Measurements from ENCODE around the gene FAM78B.
A peak's percentile ranks its signal among the peaks of the same experiment; 100 is the strongest.

The FAM78B gene

GRCh38 chr1:166166698-166167571 is at the start of gene FAM78B:
Gene FAM78B, minus strand, starts transcription at chr1:166167001. Its CDS starts 753 bp downstream, at chr1:166166248.
- no peaks in the 10 kb centered on the region for H3K9me3 ChIP-seq (ENCODE audit: low read length)
- H3K27me3 ChIP-seq (ENCODE audit: insufficient read depth, low read length): peaks cover 48% of the 10 kb centered on the region
- peak within 1 kb of the TSS; percentile 63 for H3K4me3 ChIP-seq (ENCODE audit: low read length)
- peaks cover 3% of the 10 kb centered on the region for H3K4me1 ChIP-seq (ENCODE audit: insufficient read depth, low read length)
- H2AFZ ChIP-seq (ENCODE audit: low read depth, low read length): peak within 1 kb of the TSS; percentile 59
- H3K36me3 ChIP-seq (ENCODE audit: insufficient read depth, low read length): no peaks in the 10 kb centered on the region

GRCh38 chr1:166202546-166202945 is 35.7 kb upstream of the FAM78B start:
- H3K4me1 ChIP-seq (ENCODE audit: insufficient read depth, low read length): peaks cover 6% of the 10 kb centered on the region
- H3K36me3 ChIP-seq (ENCODE audit: insufficient read depth, low read length): no peaks in the 10 kb centered on the region
- no peak overlapping the region for H2AFZ ChIP-seq (ENCODE audit: low read depth, low read length)
- no peaks in the 10 kb centered on the region for H3K9me3 ChIP-seq (ENCODE audit: low read length)
- no peak overlapping the region for H3K4me3 ChIP-seq (ENCODE audit: low read length)
- no peaks in the 10 kb centered on the region for H3K27me3 ChIP-seq (ENCODE audit: insufficient read depth, low read length)

- Histone ChIP-seq H2AFZ (ENCODE audit: low read depth, low read length) (no peak overlapping the region), H3K9me3 (ENCODE audit: low read length) (no peaks in the 10 kb centered on the region), H3K36me3 (ENCODE audit: insufficient read depth, low read length) (no peaks in the 10 kb centered on the region), H3K4me1 (ENCODE audit: insufficient read depth, low read length) (peaks cover 6% of the 10 kb centered on the region), H3K27me3 (ENCODE audit: insufficient read depth, low read length) (no peaks in the 10 kb centered on the region), H3K4me3 (ENCODE audit: low read length) (no peak overlapping the region)
Observed at GRCh38 chr1:166200743-166201142, 33.9 kb upstream of the FAM78B start.

- Histone ChIP-seq H3K27me3 (ENCODE audit: insufficient read depth, low read length) (no peaks in the 10 kb centered on the region), H3K4me3 (ENCODE audit: low read length) (no peak overlapping the region), H3K36me3 (ENCODE audit: insufficient read depth, low read length) (no peaks in the 10 kb centered on the region), H2AFZ (ENCODE audit: low read depth, low read length) (no peak overlapping the region), H3K9me3 (ENCODE audit: low read length) (no peaks in the 10 kb centered on the region), H3K4me1 (ENCODE audit: insufficient read depth, low read length) (no peaks in the 10 kb centered on the region)
Observed at GRCh38 chr1:166197597-166197996, 30.8 kb upstream of the FAM78B start.

DNA sequence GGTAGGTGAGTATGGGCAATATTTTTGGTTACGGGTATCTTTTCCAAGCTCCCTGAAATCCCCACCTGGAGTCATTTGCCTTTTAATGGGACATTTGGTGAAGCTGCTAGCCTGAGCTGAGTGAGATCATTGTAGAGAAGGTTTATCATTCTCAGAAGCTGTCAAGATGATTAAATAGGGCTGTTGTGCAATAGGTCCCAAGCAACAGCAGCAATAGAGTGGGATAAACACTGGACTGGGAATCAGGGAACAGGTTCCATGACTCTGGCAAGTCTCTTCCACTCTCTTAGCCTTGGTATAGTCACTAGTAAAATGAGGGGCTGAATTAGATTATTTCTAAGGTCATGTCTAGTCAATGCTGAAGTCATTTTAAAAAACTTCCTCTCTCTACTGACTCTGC is 30.3 kb upstream of the FAM78B start:
- Histone ChIP-seq H3K4me3 (ENCODE audit: low read length) (no peak overlapping the region), H3K4me1 (ENCODE audit: insufficient read depth, low read length) (no peaks in the 10 kb centered on the region), H3K36me3 (ENCODE audit: insufficient read depth, low read length) (no peaks in the 10 kb centered on the region), H3K9me3 (ENCODE audit: low read length) (no peaks in the 10 kb centered on the region), H2AFZ (ENCODE audit: low read depth, low read length) (no peak overlapping the region), H3K27me3 (ENCODE audit: insufficient read depth, low read length) (no peaks in the 10 kb centered on the region)

GRCh38 chr1:166193057-166193698 is 26.4 kb upstream of the FAM78B start:
- Histone ChIP-seq H3K36me3 (ENCODE audit: insufficient read depth, low read length) (no peaks in the 10 kb centered on the region), H3K4me1 (ENCODE audit: insufficient read depth, low read length) (no peaks in the 10 kb centered on the region), H2AFZ (ENCODE audit: low read depth, low read length) (no peak overlapping the region), H3K9me3 (ENCODE audit: low read length) (no peaks in the 10 kb centered on the region), H3K4me3 (ENCODE audit: low read length) (no peak overlapping the region), H3K27me3 (ENCODE audit: insufficient read depth, low read length) (no peaks in the 10 kb centered on the region)

DNA sequence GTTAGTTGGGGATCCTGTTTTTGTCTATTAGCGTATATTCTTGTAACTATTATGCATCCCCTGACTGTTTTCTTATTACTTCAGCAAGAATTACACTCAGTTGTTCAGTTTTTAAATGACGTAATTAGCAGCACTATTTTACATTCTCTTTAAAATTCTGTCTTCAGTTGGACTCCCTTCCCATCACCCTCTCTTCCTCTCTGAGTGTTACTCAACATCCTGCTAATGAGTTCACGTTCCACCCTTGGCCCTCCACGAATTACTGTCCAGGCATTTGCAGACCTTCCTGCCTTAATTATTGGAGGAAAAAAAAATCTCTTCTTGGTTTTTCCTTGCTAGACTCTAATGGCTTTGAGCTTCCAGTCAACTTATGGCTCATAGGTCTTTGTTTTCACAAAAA is 23.6 kb upstream of the FAM78B start:
- Histone ChIP-seq H3K27me3 (ENCODE audit: insufficient read depth, low read length) (no peaks in the 10 kb centered on the region), H3K36me3 (ENCODE audit: insufficient read depth, low read length) (no peaks in the 10 kb centered on the region), H3K4me1 (ENCODE audit: insufficient read depth, low read length) (no peaks in the 10 kb centered on the region), H3K4me3 (ENCODE audit: low read length) (no peak overlapping the region), H2AFZ (ENCODE audit: low read depth, low read length) (no peak overlapping the region), H3K9me3 (ENCODE audit: low read length) (no peaks in the 10 kb centered on the region)

DNA sequence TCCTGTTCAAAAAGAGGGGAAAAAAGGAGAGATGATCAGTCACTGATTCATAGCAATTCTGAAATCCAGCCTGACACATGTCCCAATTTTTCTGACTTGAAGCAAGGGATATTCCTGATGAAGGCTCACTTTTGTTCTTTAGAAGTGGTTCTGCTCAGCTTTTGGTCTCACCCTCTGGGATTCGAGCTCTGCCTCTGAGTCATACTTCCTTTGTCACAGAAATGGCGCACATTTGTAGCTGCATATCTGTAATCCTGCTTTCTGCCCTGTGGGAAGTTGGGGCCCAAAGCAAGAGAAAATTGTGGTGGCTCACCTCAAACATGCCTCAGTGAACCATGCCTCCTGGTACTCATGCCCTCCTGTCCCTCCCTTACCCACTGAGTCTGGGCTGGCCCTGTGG is 22.3 kb upstream of the FAM78B start:
- Histone ChIP-seq H3K36me3 (ENCODE audit: insufficient read depth, low read length) (no peaks in the 10 kb centered on the region), H3K4me3 (ENCODE audit: low read length) (no peak overlapping the region), H3K4me1 (ENCODE audit: insufficient read depth, low read length) (no peaks in the 10 kb centered on the region), H3K27me3 (ENCODE audit: insufficient read depth, low read length) (no peaks in the 10 kb centered on the region), H2AFZ (ENCODE audit: low read depth, low read length) (no peak overlapping the region), H3K9me3 (ENCODE audit: low read length) (no peaks in the 10 kb centered on the region)

- no peaks in the 10 kb centered on the region for H3K36me3 ChIP-seq (ENCODE audit: insufficient read depth, low read length)
- no peaks in the 10 kb centered on the region for H3K9me3 ChIP-seq (ENCODE audit: low read length)
- no peaks in the 10 kb centered on the region for H3K4me1 ChIP-seq (ENCODE audit: insufficient read depth, low read length)
- no peaks in the 10 kb centered on the region for H3K27me3 ChIP-seq (ENCODE audit: insufficient read depth, low read length)
- H3K4me3 ChIP-seq (ENCODE audit: low read length): no peak overlapping the region
- no peak overlapping the region for H2AFZ ChIP-seq (ENCODE audit: low read depth, low read length)
Observed at GRCh38 chr1:166185526-166185925, 18.7 kb upstream of the FAM78B start.

DNA sequence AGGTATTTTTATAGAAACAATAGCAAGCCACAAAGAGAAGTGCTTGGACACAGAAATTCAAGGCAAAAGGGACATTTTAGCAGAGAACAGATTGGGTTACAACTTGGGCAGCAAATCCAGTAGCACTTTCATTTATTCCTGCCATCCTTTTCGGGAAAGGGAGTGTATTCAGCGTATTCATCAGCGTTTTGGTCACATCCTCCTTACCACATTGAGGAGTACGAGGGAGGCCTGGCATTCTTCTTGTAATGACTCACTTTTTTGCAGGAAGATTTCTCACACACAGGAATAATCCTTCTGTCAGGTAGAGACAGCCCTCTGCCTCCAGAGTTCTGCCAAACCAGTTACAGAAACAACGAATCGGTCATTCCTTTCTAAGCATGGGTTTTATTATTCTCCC is 18.1 kb upstream of the FAM78B start:
- Histone ChIP-seq H3K4me3 (ENCODE audit: low read length) (no peak overlapping the region), H3K36me3 (ENCODE audit: insufficient read depth, low read length) (no peaks in the 10 kb centered on the region), H2AFZ (ENCODE audit: low read depth, low read length) (no peak overlapping the region), H3K4me1 (ENCODE audit: insufficient read depth, low read length) (no peaks in the 10 kb centered on the region), H3K27me3 (ENCODE audit: insufficient read depth, low read length) (no peaks in the 10 kb centered on the region), H3K9me3 (ENCODE audit: low read length) (no peaks in the 10 kb centered on the region)

DNA sequence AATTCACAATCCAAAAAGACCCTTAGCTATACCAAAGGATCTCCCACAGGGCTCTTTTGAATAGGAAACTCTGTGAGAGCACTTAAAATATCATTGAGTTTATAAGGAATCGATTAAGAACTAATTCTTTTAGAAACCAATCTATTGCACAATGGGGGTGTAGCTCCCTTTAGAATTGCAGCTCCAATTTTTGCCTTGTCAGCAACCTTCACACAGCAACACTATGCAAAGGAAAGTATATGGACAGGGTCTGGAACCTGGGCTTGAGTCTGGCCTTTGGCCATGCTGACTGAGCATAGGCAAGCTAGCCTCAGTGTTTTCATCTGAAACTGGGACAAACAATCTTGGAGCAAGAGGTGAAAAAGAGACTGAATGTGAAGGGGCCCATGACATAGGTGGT is 17.2 kb upstream of the FAM78B start:
- Histone ChIP-seq H3K36me3 (ENCODE audit: insufficient read depth, low read length) (no peaks in the 10 kb centered on the region), H3K4me3 (ENCODE audit: low read length) (no peak overlapping the region), H3K9me3 (ENCODE audit: low read length) (no peaks in the 10 kb centered on the region), H3K4me1 (ENCODE audit: insufficient read depth, low read length) (no peaks in the 10 kb centered on the region), H3K27me3 (ENCODE audit: insufficient read depth, low read length) (no peaks in the 10 kb centered on the region), H2AFZ (ENCODE audit: low read depth, low read length) (no peak overlapping the region)

DNA sequence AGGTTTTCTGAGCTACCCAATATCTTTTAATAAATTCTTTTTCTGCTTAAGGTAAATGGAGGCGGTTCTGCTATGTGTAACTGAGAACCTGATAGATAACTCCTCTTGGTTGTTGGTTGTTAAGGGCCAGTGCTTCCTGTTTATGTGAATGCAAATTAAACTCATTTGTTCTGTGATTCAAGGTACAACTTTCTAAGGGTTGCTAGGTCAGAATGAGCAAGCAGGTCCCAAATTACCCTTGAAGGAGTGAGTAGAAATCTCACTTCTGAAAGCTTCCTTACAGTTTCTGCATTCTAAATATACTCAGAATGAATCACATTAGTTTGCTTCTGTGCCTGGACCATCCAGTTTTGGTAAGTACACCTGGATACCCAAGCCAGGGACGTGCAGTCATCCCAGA is 15.5 kb upstream of the FAM78B start:
- H3K36me3 ChIP-seq (ENCODE audit: insufficient read depth, low read length): no peaks in the 10 kb centered on the region
- H3K27me3 ChIP-seq (ENCODE audit: insufficient read depth, low read length): no peaks in the 10 kb centered on the region
- no peaks in the 10 kb centered on the region for H3K4me1 ChIP-seq (ENCODE audit: insufficient read depth, low read length)
- H3K4me3 ChIP-seq (ENCODE audit: low read length): no peak overlapping the region
- no peak overlapping the region for H2AFZ ChIP-seq (ENCODE audit: low read depth, low read length)
- H3K9me3 ChIP-seq (ENCODE audit: low read length): no peaks in the 10 kb centered on the region

DNA sequence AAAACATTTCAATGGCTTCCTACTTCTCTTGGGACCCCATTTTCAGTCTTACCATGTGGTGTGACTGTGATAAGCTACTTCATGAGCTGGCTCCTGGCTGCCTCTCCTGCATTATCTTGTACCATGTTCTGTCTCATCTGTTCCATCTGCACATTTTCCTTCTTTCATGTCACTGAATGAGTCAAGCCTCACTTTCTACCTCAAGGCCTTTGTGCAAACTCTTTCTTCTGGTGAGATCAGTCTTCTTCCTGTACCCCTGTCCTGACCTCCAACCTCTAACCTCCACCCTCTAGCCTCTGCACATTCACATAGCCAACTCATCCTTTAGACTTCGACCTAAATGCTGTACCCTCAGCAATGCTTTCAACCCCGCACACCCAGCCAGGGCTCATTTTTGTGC is 9.6 kb upstream of the FAM78B start:
- Histone ChIP-seq H3K4me3 (ENCODE audit: low read length) (no peak overlapping the region), H3K9me3 (ENCODE audit: low read length) (no peaks in the 10 kb centered on the region), H3K4me1 (ENCODE audit: insufficient read depth, low read length) (no peaks in the 10 kb centered on the region), H3K27me3 (ENCODE audit: insufficient read depth, low read length) (no peaks in the 10 kb centered on the region), H2AFZ (ENCODE audit: low read depth, low read length) (no peak overlapping the region), H3K36me3 (ENCODE audit: insufficient read depth, low read length) (no peaks in the 10 kb centered on the region)
